Measurements from ENCODE around the gene RAB6C.
"Not testable (repeated sequence)": the region's sequence is repeated elsewhere in the genome, so short reads cannot be mapped to it uniquely, and the experiment has no call there.

Gene RAB6C

DNA sequence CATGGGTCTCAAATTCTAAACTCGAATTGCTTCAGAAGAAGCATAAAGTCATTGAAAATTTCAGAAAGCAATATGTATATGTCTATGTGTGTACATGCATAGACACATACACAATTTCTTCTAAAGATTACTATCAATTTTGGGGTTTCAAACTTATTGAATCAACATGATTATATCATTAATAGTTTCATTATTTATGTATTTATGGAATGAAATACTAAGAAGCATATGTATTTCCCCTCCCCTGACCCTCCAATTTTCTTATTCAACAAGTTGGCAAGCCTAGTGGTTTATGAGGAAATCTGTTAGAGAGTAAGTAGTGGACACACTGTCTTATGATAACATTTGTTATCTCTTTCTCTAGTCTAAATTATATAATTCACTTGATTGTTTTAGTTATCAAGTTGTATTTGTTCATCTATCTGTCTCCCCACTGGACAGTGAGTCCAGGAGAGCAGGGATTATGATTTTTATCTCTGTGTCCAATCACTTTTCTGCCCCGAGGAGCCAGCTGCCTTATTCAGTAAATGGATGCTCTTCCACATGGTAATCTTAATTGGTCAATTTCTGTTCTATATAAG, 17.3 kb downstream of the RAB6C start:
- DNase-seq = not testable (repeated sequence)

DNA sequence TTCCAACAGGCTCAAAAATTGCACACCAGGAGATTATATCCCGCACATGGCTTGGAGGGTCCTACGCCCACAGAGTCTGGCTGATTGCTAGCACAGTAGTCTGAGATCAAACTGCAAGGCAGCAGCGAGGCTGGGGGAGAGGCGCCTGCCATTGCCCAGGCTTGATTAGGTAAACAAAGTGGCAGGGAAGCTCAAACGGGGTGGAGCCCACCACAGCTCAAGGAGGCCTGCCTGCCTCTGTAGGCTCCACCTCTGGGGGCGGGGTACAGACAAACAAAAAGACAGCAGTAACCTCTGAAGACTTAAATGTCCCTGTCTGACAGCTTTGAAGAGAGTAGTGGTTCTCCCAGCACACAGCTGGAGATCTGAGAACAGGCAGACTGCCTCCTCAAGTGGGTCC, 19.3 kb downstream of the RAB6C start:
- not testable (repeated sequence) for DNase-seq

DNA sequence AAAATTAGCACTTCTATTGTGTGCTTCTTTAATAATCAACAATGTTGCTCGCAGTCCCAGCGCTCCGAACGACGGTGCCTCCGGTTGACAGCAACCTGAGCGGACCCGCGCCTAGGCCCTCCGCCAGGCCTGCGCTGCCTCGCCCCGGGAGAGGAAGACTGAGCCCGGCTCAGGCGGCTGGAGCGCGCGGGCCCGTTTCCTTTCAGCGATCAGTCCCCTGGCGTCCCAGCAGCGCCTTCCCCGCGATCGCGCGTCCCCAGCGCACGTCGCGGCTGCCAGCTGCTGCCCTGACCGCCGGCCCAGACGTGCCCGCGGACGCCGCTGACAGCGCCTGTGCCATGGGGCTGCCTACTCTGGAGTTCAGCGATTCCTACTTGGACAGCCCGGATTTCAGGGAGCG, 26.4 kb downstream of the RAB6C start:
- not testable (repeated sequence) for DNase-seq

DNA sequence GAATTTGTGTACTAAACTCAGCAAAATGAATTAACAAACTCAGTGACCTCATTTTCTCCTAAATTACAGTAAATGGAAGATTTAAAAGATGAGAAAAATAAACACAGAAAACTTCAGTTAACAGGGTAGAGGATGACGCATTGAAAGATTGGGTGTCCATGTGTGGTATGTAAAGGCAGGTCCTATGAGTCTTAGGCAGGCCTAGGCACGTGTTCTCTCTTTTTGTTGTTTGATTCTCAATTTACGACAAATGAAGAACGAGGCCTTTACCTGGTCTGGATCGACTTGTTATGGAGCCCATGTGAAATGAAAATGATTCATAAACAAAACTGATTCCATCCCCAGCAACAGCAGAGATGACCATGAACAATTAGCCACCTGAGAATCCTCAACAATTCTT, 37.2 kb downstream of the RAB6C start:
- DNase-seq = not testable (repeated sequence)

DNA sequence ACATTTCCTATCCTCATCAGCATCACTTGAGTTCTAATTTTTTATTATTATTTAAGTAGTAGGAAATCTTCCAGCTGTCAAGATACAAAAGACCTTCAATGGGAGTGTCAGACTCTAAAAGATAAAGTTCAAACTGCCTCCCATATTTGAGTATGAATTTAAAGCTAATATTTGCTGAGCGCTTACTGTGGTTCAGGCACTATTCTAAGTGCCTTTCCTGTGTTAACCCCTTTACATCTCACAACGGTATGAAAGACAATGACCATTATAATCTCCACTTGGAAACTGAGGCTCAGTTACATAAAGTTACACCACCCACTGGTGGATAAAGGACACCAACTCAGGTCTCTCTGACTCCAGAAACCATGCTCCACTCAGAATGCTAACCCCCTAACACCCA, 39.9 kb downstream of the RAB6C start:
- no peak for DNase-seq

DNA sequence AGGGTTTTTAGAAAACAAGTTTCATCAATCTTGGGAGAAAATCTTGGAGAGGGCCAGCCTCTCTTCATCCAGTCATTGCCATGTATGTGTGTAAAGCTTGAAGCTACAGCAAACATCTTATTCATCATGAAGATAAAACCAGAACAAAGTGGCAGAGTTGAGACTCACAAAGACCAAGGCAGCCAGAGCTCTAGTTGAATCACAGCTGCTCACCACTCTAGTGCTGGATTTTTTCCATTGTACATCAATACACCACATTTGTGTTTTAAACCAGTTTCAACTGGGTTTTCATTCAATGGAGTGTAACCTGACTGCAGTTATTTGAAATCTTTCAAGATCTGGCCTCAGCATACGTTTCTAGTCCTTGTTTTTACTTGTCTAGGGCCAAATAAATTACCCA, 40.6 kb downstream of the RAB6C start:
- not testable (repeated sequence) for DNase-seq

DNA sequence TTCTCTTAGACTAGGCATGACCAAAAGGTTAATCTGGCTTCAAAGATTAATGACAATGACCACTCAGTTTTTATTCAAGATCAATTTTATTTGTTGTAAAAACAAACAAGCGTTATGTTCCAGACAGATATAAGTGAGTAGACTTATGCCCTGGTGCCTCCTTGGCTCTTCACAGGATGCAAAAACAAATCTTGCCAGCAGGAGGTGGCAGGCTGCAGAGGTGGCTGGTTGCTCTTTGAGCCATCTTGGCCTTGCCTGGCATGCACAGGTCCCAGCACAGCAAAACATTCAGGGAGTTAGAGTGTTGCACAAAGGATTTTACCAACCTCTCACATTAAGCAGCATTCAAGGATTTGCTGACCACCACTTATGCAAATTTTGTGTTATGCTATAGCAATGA, 46.5 kb downstream of the RAB6C start:
- not testable (repeated sequence) for DNase-seq
